ENCODE results near the gene NR4A3.

DNA sequence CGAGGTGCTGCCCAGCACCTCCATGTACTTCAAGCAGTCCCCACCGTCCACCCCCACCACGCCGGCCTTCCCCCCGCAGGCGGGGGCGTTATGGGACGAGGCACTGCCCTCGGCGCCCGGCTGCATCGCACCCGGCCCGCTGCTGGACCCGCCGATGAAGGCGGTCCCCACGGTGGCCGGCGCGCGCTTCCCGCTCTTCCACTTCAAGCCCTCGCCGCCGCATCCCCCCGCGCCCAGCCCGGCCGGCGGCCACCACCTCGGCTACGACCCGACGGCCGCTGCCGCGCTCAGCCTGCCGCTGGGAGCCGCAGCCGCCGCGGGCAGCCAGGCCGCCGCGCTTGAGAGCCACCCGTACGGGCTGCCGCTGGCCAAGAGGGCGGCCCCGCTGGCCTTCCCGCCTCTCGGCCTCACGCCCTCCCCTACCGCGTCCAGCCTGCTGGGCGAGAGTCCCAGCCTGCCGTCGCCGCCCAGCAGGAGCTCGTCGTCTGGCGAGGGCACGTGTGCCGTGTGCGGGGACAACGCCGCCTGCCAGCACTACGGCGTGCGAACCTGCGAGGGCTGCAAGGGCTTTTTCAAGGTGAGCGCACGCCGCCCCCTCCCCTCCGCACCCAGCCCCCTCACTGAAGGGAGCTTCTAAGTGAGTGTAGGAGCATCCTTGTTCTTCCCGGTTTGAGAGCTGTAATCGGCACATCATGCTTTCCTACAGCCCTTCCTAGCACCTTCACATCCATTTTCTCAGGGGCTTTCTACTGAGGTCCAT lies 6.9 kb downstream of the NR4A3 start:
- no peak for TF ChIP-seq CTCF (IDR thresholded peaks at IDR 0.05; ENCODE audit: low read depth, low read length)
- no peak for TF ChIP-seq EZH2phosphoT487 (IDR thresholded peaks at IDR 0.05; ENCODE audit: low read depth)

Measured in OCI-LY3 (cell line).